ENCODE data around the gene WNT8A.

DNA sequence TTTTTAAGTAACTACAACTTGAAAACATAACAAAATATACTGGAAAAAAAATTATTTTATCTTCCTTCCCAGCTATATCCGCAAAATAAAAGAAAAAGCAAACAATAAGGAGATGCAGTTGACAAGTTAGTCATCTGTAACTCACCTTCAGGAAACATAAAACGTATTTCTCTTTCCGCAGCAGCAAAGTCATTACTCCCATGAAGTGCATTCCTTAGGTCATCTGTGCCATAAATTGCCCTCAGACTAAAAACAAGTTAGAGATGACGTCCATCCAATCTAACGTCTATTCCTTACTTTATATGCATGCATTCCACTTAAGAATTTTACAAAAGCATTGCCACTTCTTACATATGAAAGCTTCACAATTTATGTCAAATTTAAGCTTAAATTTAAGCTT, 44.5 kb downstream of the WNT8A start:
- TF ChIP-seq, protein P1, sequence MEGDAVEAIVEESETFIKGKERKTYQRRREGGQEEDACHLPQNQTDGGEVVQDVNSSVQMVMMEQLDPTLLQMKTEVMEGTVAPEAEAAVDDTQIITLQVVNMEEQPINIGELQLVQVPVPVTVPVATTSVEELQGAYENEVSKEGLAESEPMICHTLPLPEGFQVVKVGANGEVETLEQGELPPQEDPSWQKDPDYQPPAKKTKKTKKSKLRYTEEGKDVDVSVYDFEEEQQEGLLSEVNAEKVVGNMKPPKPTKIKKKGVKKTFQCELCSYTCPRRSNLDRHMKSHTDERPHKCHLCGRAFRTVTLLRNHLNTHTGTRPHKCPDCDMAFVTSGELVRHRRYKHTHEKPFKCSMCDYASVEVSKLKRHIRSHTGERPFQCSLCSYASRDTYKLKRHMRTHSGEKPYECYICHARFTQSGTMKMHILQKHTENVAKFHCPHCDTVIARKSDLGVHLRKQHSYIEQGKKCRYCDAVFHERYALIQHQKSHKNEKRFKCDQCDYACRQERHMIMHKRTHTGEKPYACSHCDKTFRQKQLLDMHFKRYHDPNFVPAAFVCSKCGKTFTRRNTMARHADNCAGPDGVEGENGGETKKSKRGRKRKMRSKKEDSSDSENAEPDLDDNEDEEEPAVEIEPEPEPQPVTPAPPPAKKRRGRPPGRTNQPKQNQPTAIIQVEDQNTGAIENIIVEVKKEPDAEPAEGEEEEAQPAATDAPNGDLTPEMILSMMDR (IDR thresholded peaks at IDR 0.05), result no peak
- TF ChIP-seq EP300 (IDR thresholded peaks at IDR 0.05) (no peak), POLR2AphosphoS5 (IDR thresholded peaks at IDR 0.05) (no peak)

All from upper lobe of left lung (tissue), 4 donors.